ENCODE results near the gene ZNF695.

GRCh38 chr1:246946366-246946765 lies 61.5 kb downstream of the ZNF695 start:
- TF ChIP-seq HNRNPUL1 (IDR thresholded peaks at IDR 0.05; ENCODE audit: low read length) = no peak
- no peak for TF ChIP-seq POLR2H (tag; IDR thresholded peaks at IDR 0.05; ENCODE audit: low read depth)
- no peak for TF ChIP-seq MEF2A (IDR thresholded peaks at IDR 0.05; ENCODE audit: control insufficient read depth, low read depth, low read length)
- no peak for TF ChIP-seq CTCF (IDR thresholded peaks at IDR 0.05 in 2 of 3, conservative IDR thresholded peaks at IDR 0.05 in 1 of 3; ENCODE audit: insufficient read depth in 2 of 3, low read depth in 1 of 3, low read length in 3 of 3)
- no peak for TF ChIP-seq ZBTB1 (CRISPR knock-in tag; IDR thresholded peaks at IDR 0.05; ENCODE audit: borderline replicate concordance, low read depth)
- no peak for TF ChIP-seq RAD21 (CRISPR knock-in tag; conservative IDR thresholded peaks at IDR 0.05 in 1 of 2, IDR thresholded peaks at IDR 0.05 in 1 of 2)
- TF ChIP-seq HDGF (IDR thresholded peaks at IDR 0.05) = no peak
- TF ChIP-seq BCLAF1 (IDR thresholded peaks at IDR 0.05; ENCODE audit: borderline replicate concordance in 1 of 2, control insufficient read depth in 1 of 2, low read depth in 2 of 2, low read length in 1 of 2) = no peak
- TF ChIP-seq RCOR1 (IDR thresholded peaks at IDR 0.05; ENCODE audit: borderline replicate concordance in 1 of 2, low read depth in 2 of 2, low read length in 2 of 2) = no peak
- TF ChIP-seq RFX5 (IDR thresholded peaks at IDR 0.05; ENCODE audit: low read depth, low read length) = no peak

All from K562 (cell line).